Activated naive CD4-positive, alpha-beta T cell treated with anti-CD3 and anti-CD28 coated beads, Interleukin-2, amount 10 ng/mL, durations not matched to agents 7 days and 5 days (primary cell): ENCODE measurements around the gene SLC35B1.

Experiments
- CTCF ChIA-PET: fragments of 350-600 bp; sonication (Branson Sonifier 250); formaldehyde crosslinking; loops from one replicate; lab custom pipeline; 2021; ENCODE audit warnings: antibody characterized with exemption; lab: Charles Lee
- DNase-seq: peaks from one replicate; pipeline ENCODE4 v3.0.0-alpha.2; 2020
- H3K27ac Mint-ChIP-seq: one replicate; pipeline ENCODE4 v1.8.0; 2021; ENCODE audit warnings: mild to moderate bottlenecking, moderate library complexity, mixed read lengths
- H3K27me3 Mint-ChIP-seq: one replicate; pipeline ENCODE4 v1.8.0; 2021; ENCODE audit warnings: mild to moderate bottlenecking, mixed read lengths
- H3K36me3 Mint-ChIP-seq: one replicate; pipeline ENCODE4 v1.8.0; 2021; ENCODE audit warnings: mixed read lengths
- H3K4me1 Mint-ChIP-seq: one replicate; pipeline ENCODE4 v1.8.0; 2021; ENCODE audit warnings: mixed read lengths
- H3K4me3 Mint-ChIP-seq: one replicate; pipeline ENCODE4 v1.8.0; 2021; ENCODE audit warnings: mild to moderate bottlenecking, moderate library complexity, mixed read lengths
- H3K9me3 Mint-ChIP-seq: one replicate; pipeline ENCODE4 v1.8.0; 2021; ENCODE audit warnings: mixed read lengths

Gene SLC35B1

GRCh38 chr17:49703557-49704277, 4.0 kb downstream of the SLC35B1 start:
- Mint-ChIP-seq H3K27ac (peak overlapping the region; percentile 30), H3K4me1 (peaks cover 44% of the 10 kb centered on the region), H3K4me3 (no peak overlapping the region), H3K9me3 (no peaks in the 10 kb centered on the region), H3K36me3 (peaks cover 50% of the 10 kb centered on the region), H3K27me3 (no peaks in the 10 kb centered on the region)
- DNase-seq: peak; percentile 41
- CTCF ChIA-PET: interaction anchor here (0.7 to 25.7 kb wide), 8 partner anchors 8 to 147 kb away, joined by 3 to 377 read pairs (median 4); partner anchors contain the start of gene NXPH3

GRCh38 chr17:49700960-49701359, 6.8 kb downstream of the SLC35B1 start:
- Mint-ChIP-seq H3K27me3 (no peaks in the 10 kb centered on the region), H3K36me3 (peaks cover 46% of the 10 kb centered on the region), H3K4me1 (peaks cover 32% of the 10 kb centered on the region), H3K9me3 (no peaks in the 10 kb centered on the region), H3K4me3 (no peak overlapping the region), H3K27ac (peak overlapping the region; percentile 12)
- no peak for DNase-seq
- CTCF ChIA-PET: interaction anchor here (0.8 to 25.7 kb wide), 6 partner anchors 9 to 179 kb away, joined by 3 to 377 read pairs (median 4); partner anchors contain the start of gene NXPH3

- DNase-seq: no peak
- Mint-ChIP-seq H3K4me3 (no peak overlapping the region), H3K4me1 (peaks cover 33% of the 10 kb centered on the region), H3K9me3 (no peaks in the 10 kb centered on the region), H3K27ac (peak overlapping the region; percentile 20), H3K27me3 (no peaks in the 10 kb centered on the region), H3K36me3 (peaks cover 40% of the 10 kb centered on the region)
- CTCF ChIA-PET: interaction anchor here (0.8 to 25.7 kb wide), 6 partner anchors 10 to 143 kb away, joined by 3 to 377 read pairs (median 4); partner anchors contain the start of gene NXPH3
Measured at GRCh38 chr17:49699966-49700575, 7.7 kb downstream of the SLC35B1 start.

GRCh38 chr17:49698005-49698404, 9.8 kb downstream of the SLC35B1 start:
- CTCF ChIA-PET: interaction anchor here (6.3 to 25.7 kb wide), 3 partner anchors 9 to 141 kb away, joined by 53 to 377 read pairs (median 56); partner anchors contain the start of genes NXPH3 and SLC35B1
- H3K27ac Mint-ChIP-seq: no peak overlapping the region
- no peak overlapping the region for H3K4me3 Mint-ChIP-seq
- H3K27me3 Mint-ChIP-seq: no peaks in the 10 kb centered on the region
- H3K9me3 Mint-ChIP-seq: no peaks in the 10 kb centered on the region
- peaks cover 24% of the 10 kb centered on the region for H3K36me3 Mint-ChIP-seq
- H3K4me1 Mint-ChIP-seq: peaks cover 30% of the 10 kb centered on the region
- no peak for DNase-seq

- Mint-ChIP-seq H3K27me3 (peaks cover 5% of the 10 kb centered on the region), H3K36me3 (peaks cover 18% of the 10 kb centered on the region), H3K4me1 (peaks cover 34% of the 10 kb centered on the region), H3K9me3 (no peaks in the 10 kb centered on the region), H3K4me3 (no peak overlapping the region), H3K27ac (peak overlapping the region; percentile 78)
- CTCF ChIA-PET: interaction anchor here (0.7 to 25.7 kb wide), 25 partner anchors 10 to 380 kb away, joined by 3 to 377 read pairs (median 4); partner anchors contain the start of genes NXPH3, SLC35B1 and SPOP
- peak; percentile 64 for DNase-seq
Measured at GRCh38 chr17:49696233-49696761, 11.5 kb downstream of the SLC35B1 start.

- peak overlapping the region; percentile 78 for H3K27ac Mint-ChIP-seq
- CTCF ChIA-PET: interaction anchor here (0.7 to 25.7 kb wide), 24 partner anchors 10 to 380 kb away, joined by 3 to 377 read pairs (median 4); partner anchors contain the start of genes NXPH3, SLC35B1 and SPOP
- H3K4me1 Mint-ChIP-seq: peaks cover 37% of the 10 kb centered on the region
- H3K27me3 Mint-ChIP-seq: peaks cover 5% of the 10 kb centered on the region
- DNase-seq: no peak
- H3K9me3 Mint-ChIP-seq: no peaks in the 10 kb centered on the region
- peaks cover 13% of the 10 kb centered on the region for H3K36me3 Mint-ChIP-seq
- no peak overlapping the region for H3K4me3 Mint-ChIP-seq
Measured at GRCh38 chr17:49695698-49696232, 12.0 kb downstream of the SLC35B1 start.

- Mint-ChIP-seq H3K27ac (peak overlapping the region; percentile 33), H3K9me3 (no peaks in the 10 kb centered on the region), H3K36me3 (peaks cover 7% of the 10 kb centered on the region), H3K4me1 (peaks cover 39% of the 10 kb centered on the region), H3K4me3 (no peak overlapping the region), H3K27me3 (peaks cover 5% of the 10 kb centered on the region)
- DNase-seq: peak; percentile 80
- CTCF ChIA-PET: interaction anchor here (0.7 to 25.7 kb wide), 13 partner anchors 9 to 303 kb away, joined by 3 to 377 read pairs (median 4); partner anchors contain the start of genes NXPH3 and SLC35B1
Measured at GRCh38 chr17:49694847-49695697, 12.7 kb downstream of the SLC35B1 start.

GRCh38 chr17:49692751-49693150, 15.0 kb downstream of the SLC35B1 start:
- DNase-seq: no peak
- peaks cover 5% of the 10 kb centered on the region for H3K27me3 Mint-ChIP-seq
- H3K4me1 Mint-ChIP-seq: peaks cover 49% of the 10 kb centered on the region
- no peaks in the 10 kb centered on the region for H3K9me3 Mint-ChIP-seq
- CTCF ChIA-PET: interaction anchor here (6.3 to 25.7 kb wide), 2 partner anchors 14 to 123 kb away, joined by 53 to 377 read pairs; partner anchors contain the start of genes NXPH3 and SLC35B1
- H3K4me3 Mint-ChIP-seq: no peak overlapping the region
- no peak overlapping the region for H3K27ac Mint-ChIP-seq
- peaks cover 5% of the 10 kb centered on the region for H3K36me3 Mint-ChIP-seq

GRCh38 chr17:49691677-49692191, 16.0 kb downstream of the SLC35B1 start:
- H3K4me1 Mint-ChIP-seq: peaks cover 56% of the 10 kb centered on the region

GRCh38 chr17:49691086-49691676, 16.6 kb downstream of the SLC35B1 start:
- DNase-seq: no peak
- no peak overlapping the region for H3K27ac Mint-ChIP-seq
- CTCF ChIA-PET: interaction anchor here (0.5 to 1.4 kb wide), 6 partner anchors 115 to 745 kb away, joined by 3 to 9 read pairs (median 3); partner anchors contain the start of gene NXPH3
- no peak overlapping the region for H3K4me3 Mint-ChIP-seq
- H3K4me1 Mint-ChIP-seq: peaks cover 53% of the 10 kb centered on the region
- H3K27me3 Mint-ChIP-seq: peaks cover 5% of the 10 kb centered on the region
- H3K36me3 Mint-ChIP-seq: peaks cover 10% of the 10 kb centered on the region
- no peaks in the 10 kb centered on the region for H3K9me3 Mint-ChIP-seq

More at GRCh38 chr17:49691677-49692191, 16.0 kb downstream of the SLC35B1 start:
- peaks cover 8% of the 10 kb centered on the region for H3K36me3 Mint-ChIP-seq
- no peak for DNase-seq
- H3K9me3 Mint-ChIP-seq: no peaks in the 10 kb centered on the region
- peak overlapping the region; percentile 21 for H3K27ac Mint-ChIP-seq
- peaks cover 5% of the 10 kb centered on the region for H3K27me3 Mint-ChIP-seq
- no peak overlapping the region for H3K4me3 Mint-ChIP-seq
- CTCF ChIA-PET: interaction anchor here (0.6 to 1.4 kb wide), 4 partner anchors 116 to 745 kb away, joined by 3 to 9 read pairs (median 4); partner anchors contain the start of gene NXPH3

- CTCF ChIA-PET: interaction anchor here (0.8 to 2.6 kb wide), 4 partner anchors 17 to 120 kb away, joined by 3 to 12 read pairs (median 4); partner anchors contain the start of gene SLC35B1
- peaks cover 43% of the 10 kb centered on the region for H3K4me1 Mint-ChIP-seq
Measured at GRCh38 chr17:49690256-49690655, 17.5 kb downstream of the SLC35B1 start.

GRCh38 chr17:49688848-49689247, 18.9 kb downstream of the SLC35B1 start:
- H3K36me3 Mint-ChIP-seq: peaks cover 10% of the 10 kb centered on the region
- H3K27ac Mint-ChIP-seq: peak overlapping the region; percentile 76
- DNase-seq: no peak
- peaks cover 37% of the 10 kb centered on the region for H3K4me1 Mint-ChIP-seq
- no peaks in the 10 kb centered on the region for H3K9me3 Mint-ChIP-seq
- peak overlapping the region; percentile 52 for H3K4me3 Mint-ChIP-seq
- H3K27me3 Mint-ChIP-seq: peaks cover 5% of the 10 kb centered on the region
- CTCF ChIA-PET: interaction anchor here (1.0 to 2.6 kb wide), 7 partner anchors 9 to 121 kb away, joined by 3 to 12 read pairs (median 6); no protein-coding TSS in a partner anchor

More at GRCh38 chr17:49690256-49690655, 17.5 kb downstream of the SLC35B1 start:
- Mint-ChIP-seq H3K36me3 (peaks cover 10% of the 10 kb centered on the region), H3K27ac (no peak overlapping the region), H3K4me3 (no peak overlapping the region), H3K9me3 (no peaks in the 10 kb centered on the region), H3K27me3 (peaks cover 5% of the 10 kb centered on the region)
- no peak for DNase-seq
